Spleen (tissue), 7 donors: ENCODE data around the gene PON3.

Experiments used
- POLR2A ChIP-seq, 3 donors: fragments of 450-650 bp; IDR thresholded peaks; one replicate each; pipeline ENCODE4 v1.5.1; 2017; ENCODE audit warnings: antibody characterized with exemption in 3 of 3, mild to moderate bottlenecking in 1 of 3
- POLR2AphosphoS5 ChIP-seq, 3 donors: sonication (generic); formaldehyde crosslinking; IDR thresholded peaks; one replicate each; pipeline ENCODE4 v1.5.1; 2017; ENCODE audit warnings: antibody characterized with exemption in 3 of 3
- TF ChIP-seq, protein P1 (sequence below), 11 experiments: fragments of 200-600 bp in 7 of 11; fragments of 450-650 bp in 4 of 11; sonication (generic) in 4 of 11; IDR thresholded peaks in 8 of 11; conservative IDR thresholded peaks in 3 of 11; 1 replicate in 7 of 11; 2 replicates in 4 of 11; pipeline versions ENCODE4 v1.4.0 to v1.8.0; 2016 to 2021; ENCODE audit warnings: antibody characterized with exemption in 11 of 11, inconsistent platforms in 4 of 11, mild to moderate bottlenecking in 1 of 11
- donor health status: DM: no; HTN: no; CAD: no; lungs with moderate emphysema.
- donor health status: DM: no; HTN: no; CAD: no.
- donor health status: DM: no; HTN: no; CAD: no.

DNA sequence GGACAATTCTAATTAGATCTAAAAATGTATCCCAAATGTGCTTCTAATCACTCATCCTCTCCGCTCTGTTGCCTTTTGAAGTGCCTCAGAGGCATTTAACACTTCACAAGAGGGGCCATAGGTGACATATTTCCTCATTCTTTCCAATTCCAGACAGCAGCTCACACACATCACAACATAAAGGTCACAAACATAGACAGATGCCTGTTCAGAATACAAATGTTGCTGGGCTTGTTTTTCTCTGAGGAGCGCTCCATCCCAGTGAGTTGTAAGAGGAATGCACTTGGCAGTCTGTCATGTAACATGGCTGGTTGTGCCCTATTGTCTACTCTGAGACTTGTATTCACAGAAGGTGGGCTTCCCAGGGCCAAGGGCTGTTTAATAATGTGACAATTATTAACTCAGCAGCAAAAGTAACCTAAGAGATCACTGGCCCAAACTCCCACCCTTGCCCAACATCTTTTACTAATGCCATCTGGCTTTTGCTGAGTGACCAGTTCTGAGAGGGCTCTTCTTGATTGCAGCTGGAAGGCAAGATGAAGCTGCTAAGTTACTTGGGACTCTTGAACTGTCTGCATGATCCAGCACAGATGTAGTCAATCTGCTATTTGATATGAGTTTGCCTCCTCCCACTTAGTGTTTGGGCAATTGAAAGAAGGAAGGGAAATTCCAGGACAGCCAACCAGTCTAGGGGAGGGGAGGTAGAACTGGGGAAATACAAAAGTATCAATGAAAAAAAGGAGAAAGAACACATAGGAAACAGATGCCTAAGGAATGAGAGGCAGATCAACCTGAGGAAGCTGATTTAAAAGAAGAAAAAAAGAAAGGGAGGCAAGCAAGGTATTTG is 25.0 kb upstream of the PON3 start:
- TF ChIP-seq, protein P1, sequence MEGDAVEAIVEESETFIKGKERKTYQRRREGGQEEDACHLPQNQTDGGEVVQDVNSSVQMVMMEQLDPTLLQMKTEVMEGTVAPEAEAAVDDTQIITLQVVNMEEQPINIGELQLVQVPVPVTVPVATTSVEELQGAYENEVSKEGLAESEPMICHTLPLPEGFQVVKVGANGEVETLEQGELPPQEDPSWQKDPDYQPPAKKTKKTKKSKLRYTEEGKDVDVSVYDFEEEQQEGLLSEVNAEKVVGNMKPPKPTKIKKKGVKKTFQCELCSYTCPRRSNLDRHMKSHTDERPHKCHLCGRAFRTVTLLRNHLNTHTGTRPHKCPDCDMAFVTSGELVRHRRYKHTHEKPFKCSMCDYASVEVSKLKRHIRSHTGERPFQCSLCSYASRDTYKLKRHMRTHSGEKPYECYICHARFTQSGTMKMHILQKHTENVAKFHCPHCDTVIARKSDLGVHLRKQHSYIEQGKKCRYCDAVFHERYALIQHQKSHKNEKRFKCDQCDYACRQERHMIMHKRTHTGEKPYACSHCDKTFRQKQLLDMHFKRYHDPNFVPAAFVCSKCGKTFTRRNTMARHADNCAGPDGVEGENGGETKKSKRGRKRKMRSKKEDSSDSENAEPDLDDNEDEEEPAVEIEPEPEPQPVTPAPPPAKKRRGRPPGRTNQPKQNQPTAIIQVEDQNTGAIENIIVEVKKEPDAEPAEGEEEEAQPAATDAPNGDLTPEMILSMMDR (IDR thresholded peaks at IDR 0.05 in 8 of 11, conservative IDR thresholded peaks at IDR 0.05 in 3 of 11), result no peak
- TF ChIP-seq POLR2A (IDR thresholded peaks at IDR 0.05), result no peak
- TF ChIP-seq POLR2AphosphoS5 (IDR thresholded peaks at IDR 0.05), result peak in 1 of 3 donors; percentile 35
